Measurements from ENCODE around the gene LRRK1.

DNA sequence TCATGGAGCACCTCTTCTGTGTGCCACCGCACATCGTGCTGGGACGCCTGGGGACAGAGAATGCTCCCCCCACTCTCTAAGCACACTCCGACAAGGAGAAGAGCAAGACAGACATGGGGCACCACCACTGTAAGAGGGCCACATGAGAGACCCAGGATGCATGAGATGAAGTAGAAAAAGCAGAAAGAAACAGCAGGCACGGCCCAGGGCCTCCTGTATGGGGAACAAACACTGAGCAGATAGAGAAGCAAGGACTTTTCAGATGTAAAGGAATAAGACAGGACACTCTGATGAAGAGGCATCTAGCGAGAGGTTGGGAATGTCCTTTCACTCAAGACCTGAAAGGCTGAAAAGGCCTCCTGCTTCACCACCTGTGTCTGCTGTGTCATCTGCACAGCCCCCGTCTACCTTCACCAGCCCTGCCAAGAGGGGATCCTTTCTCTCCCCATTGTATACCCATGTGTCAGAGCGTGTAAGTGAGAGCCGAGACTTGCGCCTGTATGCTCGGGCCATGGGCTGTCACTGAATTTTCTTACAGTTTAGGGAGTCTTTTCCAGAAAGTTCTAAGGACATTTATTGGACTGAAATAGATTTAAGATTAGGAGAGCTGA is 125.6 kb downstream of the LRRK1 start:
- TF ChIP-seq, protein P1, sequence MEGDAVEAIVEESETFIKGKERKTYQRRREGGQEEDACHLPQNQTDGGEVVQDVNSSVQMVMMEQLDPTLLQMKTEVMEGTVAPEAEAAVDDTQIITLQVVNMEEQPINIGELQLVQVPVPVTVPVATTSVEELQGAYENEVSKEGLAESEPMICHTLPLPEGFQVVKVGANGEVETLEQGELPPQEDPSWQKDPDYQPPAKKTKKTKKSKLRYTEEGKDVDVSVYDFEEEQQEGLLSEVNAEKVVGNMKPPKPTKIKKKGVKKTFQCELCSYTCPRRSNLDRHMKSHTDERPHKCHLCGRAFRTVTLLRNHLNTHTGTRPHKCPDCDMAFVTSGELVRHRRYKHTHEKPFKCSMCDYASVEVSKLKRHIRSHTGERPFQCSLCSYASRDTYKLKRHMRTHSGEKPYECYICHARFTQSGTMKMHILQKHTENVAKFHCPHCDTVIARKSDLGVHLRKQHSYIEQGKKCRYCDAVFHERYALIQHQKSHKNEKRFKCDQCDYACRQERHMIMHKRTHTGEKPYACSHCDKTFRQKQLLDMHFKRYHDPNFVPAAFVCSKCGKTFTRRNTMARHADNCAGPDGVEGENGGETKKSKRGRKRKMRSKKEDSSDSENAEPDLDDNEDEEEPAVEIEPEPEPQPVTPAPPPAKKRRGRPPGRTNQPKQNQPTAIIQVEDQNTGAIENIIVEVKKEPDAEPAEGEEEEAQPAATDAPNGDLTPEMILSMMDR (IDR thresholded peaks at IDR 0.05): no peak
- TF ChIP-seq EZH2phosphoT487 (IDR thresholded peaks at IDR 0.05): no peak

All from neural progenitor cell (in vitro differentiated cells).